Psoas muscle (tissue), 8 donors: ENCODE measurements around the gene PRR5L. TPM values are rescaled to one million over a fixed set of nuclear protein-coding genes. Genes with fewer than 3 reads are reported as not detected.

Experiments
- ATAC-seq, 4 donors: fragments of 200-7000 bp; cut with Tn5 transposase; one replicate each; pipeline ENCODE4 v1.9.1; 2020; ENCODE audit warnings: moderate library complexity in 3 of 4, mild to moderate bottlenecking in 2 of 4
- DNase-seq, 2 donors: peaks; one replicate each; pipeline ENCODE4 v3.0.0-alpha.2; 2020
- H3K27ac ChIP-seq: fragments of 200-600 bp; one replicate; pipeline ENCODE4 v1.8.0; 2022
- H3K27me3 ChIP-seq, 3 donors: fragments of 200-600 bp in 1 of 3; one replicate each; pipeline versions ENCODE4 v1.6.1 to v1.8.0; 2013 to 2022; ENCODE audit warnings: low read length in 2 of 3, mild to moderate bottlenecking in 2 of 3, moderate library complexity in 1 of 3; ENCODE audit not compliant: insufficient read depth in 3 of 3
- H3K36me3 ChIP-seq, 2 donors: fragments of 200-600 bp in 1 of 2; one replicate each; pipeline versions ENCODE4 v1.6.1 to v1.8.0; 2013 to 2022; ENCODE audit warnings: low read depth in 1 of 2, mild to moderate bottlenecking in 1 of 2, moderate library complexity in 1 of 2; ENCODE audit not compliant: insufficient read depth in 1 of 2
- H3K4me1 ChIP-seq: fragments of 200-600 bp; one replicate; pipeline ENCODE4 v1.8.0; 2022
- H3K4me3 ChIP-seq: fragments of 200-600 bp; one replicate; pipeline ENCODE4 v1.8.0; 2022; ENCODE audit warnings: mild to moderate bottlenecking
- H3K9me3 ChIP-seq: fragments of 200-600 bp; one replicate; pipeline ENCODE4 v1.8.0; 2022
- CTCF ChIP-seq: fragments of 200-600 bp; IDR thresholded peaks from one replicate; pipeline ENCODE4 v1.8.0; 2022; ENCODE audit warnings: antibody characterized with exemption
- WGBS, 3 donors: extraction: QIAGEN DNeasy Blood & Tissue Kit; methylation state at CpG; one replicate each; pipeline versions ENCODE4 v1.1.6 to v1.1.7; 2013; 5-methylcytosine and 5-hydroxymethylcytosine counted together
- intact Hi-C, 2 donors: fragments of 100-400 bp; cut with DNase I; formaldehyde crosslinking; loops; one replicate each; pipeline versions ENCODE4 v1.11.0 to v1.14.2; 2022
- polyA plus RNA-seq, 3 donors: library from polyadenylated mRNA; stranded (reverse); fragments of 200-250 nt; gene quantifications; one replicate each; pipeline ENCODE4 v1.2.3, GENCODE V29; 2013
- total RNA-seq, 4 donors: library from RNA; stranded (reverse); fragmentation: NEBNext Ultra II Directional in 2 of 4; extraction: Animal tissue kit (Norgen Biotek cat#: 25700) in 2 of 4; gene quantifications; one replicate each; pipeline versions ENCODE4 v1.2.1 to v1.2.4, GENCODE V29; 2021 to 2023
- donor health status: healthy with polysubstance abuse.
- donor health status: DM: no; HTN: no; CAD: no; lungs with moderate emphysema.
- donor health status: Bipolar disorder and iron deficiency.
- donor health status: healthy.
- donor health status: DM: yes; HTN: yes; CAD: no.
- donor health status: DM: no; HTN: no; CAD: no.
- donor health status: DM: no; HTN: no; CAD: no.
- donor health status: DM: yes; HTN: yes; CAD: no.

The PRR5L gene
- total and polyA plus RNA-seq, 7 donors = 0.39 to 2.5 (median 0.86) TPM

GRCh38 chr11:36261094-36261493, 35.0 kb upstream of the PRR5L start:
- Histone ChIP-seq H3K4me3 (no peak overlapping the region), H3K27me3 (no peaks in the 10 kb centered on the region), H3K4me1 (no peaks in the 10 kb centered on the region), H3K36me3 (no peaks in the 10 kb centered on the region), H3K9me3 (peaks cover 1% of the 10 kb centered on the region), H3K27ac (no peak overlapping the region)
- intact Hi-C loops = loop anchor here in 1 of 2 donors (5.0 kb wide), 1 partner anchor 439 kb away; no protein-coding TSS in a partner anchor
- DNase-seq = no peak
- ATAC-seq = no peak
- WGBS, 3 donors = 88 to 93% (median 92%) methylated on average over 4 of the region's 4 CpGs
- no peak for TF ChIP-seq CTCF

- no peak for DNase-seq
- no peak for TF ChIP-seq CTCF
- Histone ChIP-seq H3K4me3 (no peak overlapping the region), H3K27ac (no peak overlapping the region), H3K9me3 (no peaks in the 10 kb centered on the region), H3K36me3 (no peaks in the 10 kb centered on the region), H3K27me3 (no peaks in the 10 kb centered on the region), H3K4me1 (no peaks in the 10 kb centered on the region)
- 57 to 71% (median 67%) methylated on average over 9 of the region's 9 CpGs for WGBS, 3 donors
- intact Hi-C loops = loop anchor here in 1 of 2 donors (5.0 kb wide), 1 partner anchor 442 kb away; no protein-coding TSS in a partner anchor
- ATAC-seq = peak in 1 of 4 donors; percentile 13
Observed at GRCh38 chr11:36264011-36264972, 31.8 kb upstream of the PRR5L start.

- H3K4me3 ChIP-seq = no peak overlapping the region
- 75 to 94% (median 84%) methylated on average over 5 of the region's 5 CpGs for WGBS, 3 donors
- no peaks in the 10 kb centered on the region for H3K9me3 ChIP-seq
- no peak for TF ChIP-seq CTCF
- ATAC-seq = no peak
- H3K27me3 ChIP-seq = no peaks in the 10 kb centered on the region
- no peak for DNase-seq
- no peaks in the 10 kb centered on the region for H3K4me1 ChIP-seq
- H3K27ac ChIP-seq = no peak overlapping the region
- intact Hi-C loops = loop anchor here (5.0 kb wide), 3 partner anchors 223 to 648 kb away; partner anchors contain the start of gene FJX1 (in 1 of the 2)
- H3K36me3 ChIP-seq = no peaks in the 10 kb centered on the region
Observed at GRCh38 chr11:36264973-36265344, 31.1 kb upstream of the PRR5L start.

GRCh38 chr11:36265793-36266628, 30.1 kb upstream of the PRR5L start:
- intact Hi-C loops = loop anchor here (2.0 to 5.0 kb wide), 3 partner anchors 224 to 649 kb away; partner anchors contain the start of gene FJX1 (in 1 of the 2)
- peak; percentile 42 to 74 for DNase-seq
- peak; percentile 56 to 89 (median 77) for ATAC-seq
- H3K27me3 ChIP-seq = no peaks in the 10 kb centered on the region
- WGBS, 3 donors = 59 to 63% (median 61%) methylated on average over 13 of the region's 13 CpGs
- no peak overlapping the region for H3K27ac ChIP-seq
- H3K4me3 ChIP-seq = no peak overlapping the region
- no peaks in the 10 kb centered on the region for H3K36me3 ChIP-seq
- peak; percentile 79 for TF ChIP-seq CTCF
- no peaks in the 10 kb centered on the region for H3K4me1 ChIP-seq
- no peaks in the 10 kb centered on the region for H3K9me3 ChIP-seq
